ENCODE results near the gene APBB3.
"Not testable (repeated sequence)": the region's sequence is repeated elsewhere in the genome, so short reads cannot be mapped to it uniquely, and the experiment has no call there.

APBB3 gene

GRCh38 chr5:140564196-140565023, at the start of gene APBB3, which contains the start of gene SLC35A4:
TSS of gene APBB3 (minus strand) at chr5:140564598. CDS start at chr5:140564245, 353 bp downstream.
TSS of gene SLC35A4 (plus strand) at chr5:140564828. CDS start at chr5:140567170, 2,342 bp downstream.
- peak; percentile 88 for TF ChIP-seq YY1 (IDR thresholded peaks at IDR 0.05; ENCODE audit: insufficient read depth, insufficient read length)
- TF ChIP-seq SUZ12 (IDR thresholded peaks at IDR 0.05; ENCODE audit: extremely low read depth, insufficient read depth, insufficient read length) = no peak
- peaks cover 12% of the 10 kb centered on the region for H3K4me1 ChIP-seq (ENCODE audit: insufficient read depth, insufficient read length)
- peak within 1 kb of the TSS; percentile 90 for H3K9ac ChIP-seq (ENCODE audit: insufficient read length, low read depth)
- peaks cover 54% of the 10 kb centered on the region for H3K36me3 ChIP-seq (ENCODE audit: insufficient read depth, insufficient read length, low read length)
- H3K4me3 ChIP-seq (ENCODE audit: insufficient read length, low read depth) = peak within 1 kb of the TSS; percentile 85
- no peaks in the 10 kb centered on the region for H3K9me3 ChIP-seq (ENCODE audit: insufficient read depth, low read length)
- H3K27me3 ChIP-seq (ENCODE audit: insufficient read depth, insufficient read length) = no peaks in the 10 kb centered on the region
- DNase-seq (ENCODE audit: low read depth, low spot score) = peak; percentile 83

- DNase-seq (ENCODE audit: low read depth, low spot score) = no peak
- no peaks in the 10 kb centered on the region for H3K36me3 ChIP-seq (ENCODE audit: insufficient read depth, insufficient read length, low read length)
- H3K9ac ChIP-seq (ENCODE audit: insufficient read length, low read depth) = no peak overlapping the region
- H3K4me3 ChIP-seq (ENCODE audit: insufficient read length, low read depth) = no peak overlapping the region
- peaks cover 18% of the 10 kb centered on the region for H3K9me3 ChIP-seq (ENCODE audit: insufficient read depth, low read length)
- no peaks in the 10 kb centered on the region for H3K27me3 ChIP-seq (ENCODE audit: insufficient read depth, insufficient read length)
- TF ChIP-seq YY1 (IDR thresholded peaks at IDR 0.05; ENCODE audit: insufficient read depth, insufficient read length) = no peak
- no peak for TF ChIP-seq SUZ12 (IDR thresholded peaks at IDR 0.05; ENCODE audit: extremely low read depth, insufficient read depth, insufficient read length)
- TF ChIP-seq ZNF274 (IDR thresholded peaks at IDR 0.05; ENCODE audit: low read depth, low read length) = no peak
- H3K4me1 ChIP-seq (ENCODE audit: insufficient read depth, insufficient read length) = no peaks in the 10 kb centered on the region
Observed at GRCh38 chr5:140611020-140611521, 46.7 kb upstream of the APBB3 start.

GRCh38 chr5:140609126-140609525, 44.7 kb upstream of the APBB3 start:
- Histone ChIP-seq H3K9me3 (ENCODE audit: insufficient read depth, low read length) (peaks cover 18% of the 10 kb centered on the region), H3K27me3 (ENCODE audit: insufficient read depth, insufficient read length) (no peaks in the 10 kb centered on the region), H3K36me3 (ENCODE audit: insufficient read depth, insufficient read length, low read length) (no peaks in the 10 kb centered on the region), H3K4me1 (ENCODE audit: insufficient read depth, insufficient read length) (no peaks in the 10 kb centered on the region), H3K4me3 (ENCODE audit: insufficient read length, low read depth) (no peak overlapping the region), H3K9ac (ENCODE audit: insufficient read length, low read depth) (no peak overlapping the region)
- DNase-seq (ENCODE audit: low read depth, low spot score) = no peak
- TF ChIP-seq YY1 (IDR thresholded peaks at IDR 0.05; ENCODE audit: insufficient read depth, insufficient read length) (no peak), SUZ12 (IDR thresholded peaks at IDR 0.05; ENCODE audit: extremely low read depth, insufficient read depth, insufficient read length) (no peak), ZNF274 (IDR thresholded peaks at IDR 0.05; ENCODE audit: low read depth, low read length) (no peak)

- DNase-seq (ENCODE audit: low read depth, low spot score) = no peak
- TF ChIP-seq YY1 (IDR thresholded peaks at IDR 0.05; ENCODE audit: insufficient read depth, insufficient read length) = no peak
- TF ChIP-seq ZNF274 (IDR thresholded peaks at IDR 0.05; ENCODE audit: low read depth, low read length) = no peak
- TF ChIP-seq SUZ12 (IDR thresholded peaks at IDR 0.05; ENCODE audit: extremely low read depth, insufficient read depth, insufficient read length) = no peak
- no peak overlapping the region for H3K9ac ChIP-seq (ENCODE audit: insufficient read length, low read depth)
- no peak overlapping the region for H3K4me3 ChIP-seq (ENCODE audit: insufficient read length, low read depth)
- H3K27me3 ChIP-seq (ENCODE audit: insufficient read depth, insufficient read length) = no peaks in the 10 kb centered on the region
- no peaks in the 10 kb centered on the region for H3K36me3 ChIP-seq (ENCODE audit: insufficient read depth, insufficient read length, low read length)
- H3K9me3 ChIP-seq (ENCODE audit: insufficient read depth, low read length) = peaks cover 18% of the 10 kb centered on the region
- no peaks in the 10 kb centered on the region for H3K4me1 ChIP-seq (ENCODE audit: insufficient read depth, insufficient read length)
Observed at GRCh38 chr5:140608722-140609121, 44.3 kb upstream of the APBB3 start.

- Histone ChIP-seq H3K9ac (ENCODE audit: insufficient read length, low read depth) (no peak overlapping the region), H3K27me3 (ENCODE audit: insufficient read depth, insufficient read length) (no peaks in the 10 kb centered on the region), H3K4me1 (ENCODE audit: insufficient read depth, insufficient read length) (no peaks in the 10 kb centered on the region), H3K4me3 (ENCODE audit: insufficient read length, low read depth) (no peak overlapping the region), H3K36me3 (ENCODE audit: insufficient read depth, insufficient read length, low read length) (no peaks in the 10 kb centered on the region), H3K9me3 (ENCODE audit: insufficient read depth, low read length) (peaks cover 18% of the 10 kb centered on the region)
- DNase-seq (ENCODE audit: low read depth, low spot score) = no peak
- TF ChIP-seq SUZ12 (IDR thresholded peaks at IDR 0.05; ENCODE audit: extremely low read depth, insufficient read depth, insufficient read length) = no peak
- TF ChIP-seq ZNF274 (IDR thresholded peaks at IDR 0.05; ENCODE audit: low read depth, low read length) = no peak
- TF ChIP-seq YY1 (IDR thresholded peaks at IDR 0.05; ENCODE audit: insufficient read depth, insufficient read length) = no peak
Observed at GRCh38 chr5:140607031-140607430, 42.6 kb upstream of the APBB3 start.

GRCh38 chr5:140605879-140606278, 41.5 kb upstream of the APBB3 start:
- peaks cover 9% of the 10 kb centered on the region for H3K9me3 ChIP-seq (ENCODE audit: insufficient read depth, low read length)
- no peaks in the 10 kb centered on the region for H3K4me1 ChIP-seq (ENCODE audit: insufficient read depth, insufficient read length)
- H3K36me3 ChIP-seq (ENCODE audit: insufficient read depth, insufficient read length, low read length) = no peaks in the 10 kb centered on the region
- H3K27me3 ChIP-seq (ENCODE audit: insufficient read depth, insufficient read length) = no peaks in the 10 kb centered on the region
- DNase-seq (ENCODE audit: low read depth, low spot score) = no peak
- no peak overlapping the region for H3K9ac ChIP-seq (ENCODE audit: insufficient read length, low read depth)
- TF ChIP-seq YY1 (IDR thresholded peaks at IDR 0.05; ENCODE audit: insufficient read depth, insufficient read length) (no peak), ZNF274 (IDR thresholded peaks at IDR 0.05; ENCODE audit: low read depth, low read length) (no peak), SUZ12 (IDR thresholded peaks at IDR 0.05; ENCODE audit: extremely low read depth, insufficient read depth, insufficient read length) (no peak)
- no peak overlapping the region for H3K4me3 ChIP-seq (ENCODE audit: insufficient read length, low read depth)

GRCh38 chr5:140603734-140604133, 39.3 kb upstream of the APBB3 start:
- Histone ChIP-seq H3K27me3 (ENCODE audit: insufficient read depth, insufficient read length) (no peaks in the 10 kb centered on the region), H3K4me1 (ENCODE audit: insufficient read depth, insufficient read length) (no peaks in the 10 kb centered on the region), H3K9me3 (ENCODE audit: insufficient read depth, low read length) (no peaks in the 10 kb centered on the region), H3K9ac (ENCODE audit: insufficient read length, low read depth) (no peak overlapping the region), H3K36me3 (ENCODE audit: insufficient read depth, insufficient read length, low read length) (no peaks in the 10 kb centered on the region), H3K4me3 (ENCODE audit: insufficient read length, low read depth) (no peak overlapping the region)
- TF ChIP-seq ZNF274 (IDR thresholded peaks at IDR 0.05; ENCODE audit: low read depth, low read length) (no peak), YY1 (IDR thresholded peaks at IDR 0.05; ENCODE audit: insufficient read depth, insufficient read length) (no peak), SUZ12 (IDR thresholded peaks at IDR 0.05; ENCODE audit: extremely low read depth, insufficient read depth, insufficient read length) (no peak)
- DNase-seq (ENCODE audit: low read depth, low spot score) = no peak

GRCh38 chr5:140603446-140603698, 39.0 kb upstream of the APBB3 start:
- H3K36me3 ChIP-seq (ENCODE audit: insufficient read depth, insufficient read length, low read length); H3K9ac ChIP-seq (ENCODE audit: insufficient read length, low read depth); H3K4me3 ChIP-seq (ENCODE audit: insufficient read length, low read depth); H3K27me3 ChIP-seq (ENCODE audit: insufficient read depth, insufficient read length); H3K4me1 ChIP-seq (ENCODE audit: insufficient read depth, insufficient read length); H3K9me3 ChIP-seq (ENCODE audit: insufficient read depth, low read length); DNase-seq (ENCODE audit: low read depth, low spot score): not testable (repeated sequence)

Data from NT2/D1 (cell line).